HG03460 (cell line): Measurements from ENCODE around the gene UVRAG.
"Not testable (repeated sequence)": the region's sequence is repeated elsewhere in the genome, so short reads cannot be mapped to it uniquely, and the experiment has no call there.

Experiments
- ATAC-seq: cut with Tn5 transposase; IDR thresholded peaks from one replicate; pipeline ENCODE4 v1.9.1; 2021; ENCODE audit not compliant: unreplicated experiment

UVRAG gene

GRCh38 chr11:76048763-76049162 is 233.8 kb downstream of the UVRAG start:
- ATAC-seq = no peak

- no peak for ATAC-seq
These were observed 234.5 kb downstream of the UVRAG start for GRCh38 chr11:76049511-76049910.

DNA sequence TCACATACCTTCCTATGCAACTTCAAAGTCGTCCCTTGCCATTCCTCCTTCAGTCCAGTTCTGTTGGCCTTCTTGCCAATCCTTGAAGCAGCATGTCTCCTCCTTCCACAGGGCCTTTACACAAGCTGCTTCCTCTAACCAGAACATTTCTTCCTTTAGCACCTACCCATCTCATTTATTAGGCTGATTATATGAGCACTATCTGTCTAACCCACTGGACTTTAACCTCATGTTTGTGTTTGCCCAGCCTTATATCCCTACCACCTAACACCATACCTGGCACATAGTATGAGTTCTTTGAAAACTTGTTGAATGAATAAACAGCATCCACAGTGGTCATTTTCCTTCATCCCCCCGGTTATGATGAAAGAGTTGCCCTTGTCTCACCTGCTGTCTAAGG is 236.9 kb downstream of the UVRAG start:
- ATAC-seq = no peak

DNA sequence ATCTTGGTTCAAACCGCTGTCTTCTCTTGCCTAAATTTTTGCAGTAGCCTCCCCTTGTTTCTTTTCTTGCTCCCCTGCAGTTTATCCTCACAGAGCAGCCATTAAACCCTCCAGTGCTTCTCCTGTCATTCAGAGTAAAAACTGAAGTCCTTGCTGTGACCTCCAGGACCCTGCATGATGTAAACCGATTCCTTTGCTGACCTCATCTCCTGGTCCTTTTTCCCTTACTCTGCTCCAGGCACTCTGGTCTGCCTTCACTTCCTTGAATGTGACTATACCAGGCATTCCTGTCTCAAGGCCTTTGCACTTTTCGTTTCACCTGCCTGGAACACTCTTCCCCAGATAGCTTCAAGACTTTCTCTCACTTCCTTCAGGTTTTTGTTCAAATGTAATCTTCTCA is 239.3 kb downstream of the UVRAG start:
- ATAC-seq = no peak

DNA sequence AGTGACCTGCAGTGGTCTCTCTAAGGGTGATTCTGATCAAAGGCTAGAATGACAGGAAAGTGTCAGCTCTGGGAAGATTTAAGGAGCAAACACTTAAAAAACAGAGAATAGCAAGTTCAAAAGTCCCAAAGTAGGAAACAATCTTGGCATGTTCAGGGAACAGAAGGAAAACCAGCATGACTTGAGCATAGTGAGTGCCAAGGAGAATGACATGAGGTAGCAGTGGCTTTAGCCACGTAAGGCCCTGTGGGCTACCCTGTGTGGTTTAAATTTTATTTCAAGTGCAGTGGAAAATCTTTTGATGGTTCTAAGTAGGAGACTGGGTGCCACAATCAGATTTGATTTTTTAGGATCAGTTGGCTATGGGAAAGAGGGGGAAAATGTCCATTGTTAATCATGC is 241.9 kb downstream of the UVRAG start:
- ATAC-seq = no peak

DNA sequence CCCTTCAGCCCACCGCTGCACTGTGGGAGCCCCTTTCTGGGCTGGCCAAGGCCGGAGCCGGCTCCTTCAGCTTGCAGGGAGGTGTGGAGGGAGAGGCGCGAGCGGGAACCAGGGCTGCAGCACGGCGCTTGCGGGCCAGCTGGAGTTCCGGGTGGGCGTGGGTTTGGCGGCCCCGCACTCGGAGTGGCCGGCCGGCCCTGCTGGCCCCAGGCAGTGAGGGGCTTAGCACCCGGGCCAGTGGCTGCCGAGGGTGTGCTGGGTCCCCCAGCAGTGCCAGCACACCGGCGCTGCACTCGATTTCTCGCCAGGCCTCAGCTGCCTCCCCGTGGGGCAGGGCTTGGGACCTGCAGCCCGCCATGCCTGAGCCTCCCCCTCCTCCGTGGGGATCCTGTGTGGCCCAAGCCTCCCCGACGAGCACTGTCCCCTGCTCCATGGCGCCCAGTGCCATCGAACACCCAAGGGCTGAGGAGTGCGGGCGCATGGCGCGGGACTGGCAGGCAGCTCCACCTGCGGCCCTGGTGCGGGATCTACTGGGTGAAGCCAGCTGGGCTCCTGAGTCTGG is 245.5 kb downstream of the UVRAG start:
- ATAC-seq = not testable (repeated sequence)

DNA sequence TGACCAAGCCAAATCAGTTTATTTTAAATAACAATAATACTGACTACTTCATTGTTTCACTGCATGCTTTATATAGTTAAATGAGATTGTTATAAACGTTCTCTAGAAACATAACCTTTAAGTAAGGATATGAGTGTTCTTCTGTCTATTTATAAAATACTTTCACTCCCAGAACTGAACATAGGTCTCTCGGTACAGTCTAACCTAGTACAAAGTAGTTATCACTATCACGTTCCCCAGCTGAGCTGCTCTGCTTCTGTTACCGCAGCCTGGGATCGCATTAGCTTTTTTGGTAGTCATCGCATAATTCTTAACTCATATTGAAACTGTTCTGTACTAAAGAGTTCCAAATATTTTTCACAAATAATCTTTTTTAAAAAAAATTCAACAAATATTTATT is 247.7 kb downstream of the UVRAG start:
- ATAC-seq = peak; percentile 68

- ATAC-seq = no peak
These were observed 249.2 kb downstream of the UVRAG start for GRCh38 chr11:76064192-76064591.

DNA sequence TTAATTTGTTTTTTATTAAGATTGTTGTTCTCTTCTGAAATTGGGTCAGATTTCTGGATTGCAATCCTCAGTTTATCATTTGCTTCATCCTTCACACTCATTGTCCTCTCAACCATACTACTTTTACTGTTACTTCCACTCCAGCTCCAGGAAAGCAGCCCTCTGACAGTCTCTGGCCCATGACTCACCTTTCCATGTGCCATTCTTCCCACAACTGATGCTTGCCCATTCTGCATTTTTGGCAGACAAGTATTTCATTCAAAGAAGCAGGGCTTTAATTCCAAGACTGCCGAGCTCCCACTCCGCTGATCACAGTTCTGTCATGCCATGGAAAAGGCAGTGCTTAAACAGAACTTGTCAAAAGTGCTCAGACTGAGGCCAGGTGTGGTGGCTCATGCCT is 252.1 kb downstream of the UVRAG start:
- no peak for ATAC-seq

- ATAC-seq = no peak
These were observed 254.0 kb downstream of the UVRAG start for GRCh38 chr11:76069001-76069400.

DNA sequence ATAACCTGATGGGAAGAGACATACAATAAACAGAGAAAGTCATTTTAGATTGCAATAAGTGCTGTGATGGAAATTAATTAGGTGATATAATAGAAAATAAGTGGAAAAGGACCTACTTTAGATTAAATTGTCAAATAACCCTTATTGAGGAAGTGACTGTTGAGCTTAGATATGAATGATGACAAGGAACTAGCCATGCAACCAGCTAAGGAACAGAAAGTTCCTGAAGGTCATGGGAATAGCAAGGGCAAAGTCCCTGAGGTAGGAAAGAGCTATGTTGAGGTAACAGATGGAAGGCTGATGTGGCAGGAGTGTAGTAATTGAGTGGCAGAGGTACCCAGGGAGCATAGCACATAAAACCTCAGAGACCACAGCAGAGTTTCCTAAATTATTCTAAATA is 256.1 kb downstream of the UVRAG start:
- ATAC-seq = no peak

GRCh38 chr11:76073724-76074123 is 258.7 kb downstream of the UVRAG start:
- ATAC-seq = no peak

DNA sequence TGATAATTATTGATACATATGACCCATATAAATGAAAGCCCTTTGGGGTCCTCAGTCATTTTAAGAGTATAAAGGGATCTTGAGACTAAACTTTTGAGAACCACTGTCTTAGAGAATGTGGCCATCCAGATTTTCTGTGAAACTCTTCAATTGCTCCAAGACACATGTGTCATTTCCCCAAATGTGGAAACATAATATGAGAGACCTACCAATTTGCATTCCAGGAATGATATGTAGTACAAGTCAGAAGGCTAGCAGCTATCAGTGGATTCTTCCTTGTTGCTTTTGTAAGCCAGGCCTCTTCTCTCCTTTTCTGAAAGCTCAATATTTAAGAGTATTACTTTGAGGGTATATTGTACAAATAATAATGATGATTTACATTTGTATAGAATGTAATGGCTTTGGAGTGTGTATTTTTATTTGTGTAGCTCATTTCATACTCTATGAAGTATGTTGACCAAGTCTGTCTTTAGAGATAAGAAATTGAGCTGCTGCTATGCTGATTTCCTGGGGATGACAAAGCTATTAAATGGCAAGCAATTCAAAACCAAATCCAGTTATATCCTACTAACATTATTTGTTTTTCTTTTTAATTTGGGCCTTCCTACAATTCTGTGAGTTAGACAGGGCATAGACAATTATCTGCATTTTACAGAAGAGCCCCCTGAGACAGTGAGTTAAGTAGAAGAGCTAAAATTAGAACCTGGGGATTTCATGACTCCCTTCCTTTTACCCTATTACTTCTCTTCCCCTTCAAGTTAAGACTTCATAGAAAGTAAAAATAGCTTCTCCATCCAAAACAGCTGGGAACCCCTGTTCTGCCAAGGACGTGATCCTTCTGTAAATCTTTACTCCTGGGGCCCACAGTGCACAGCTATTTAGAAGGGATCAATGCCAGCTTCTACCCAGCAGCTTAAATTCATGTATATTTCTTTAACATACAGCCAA is 259.4 kb downstream of the UVRAG start:
- no peak for ATAC-seq

GRCh38 chr11:76075716-76076115 is 260.7 kb downstream of the UVRAG start:
- no peak for ATAC-seq

GRCh38 chr11:76076253-76076652 is 261.2 kb downstream of the UVRAG start:
- ATAC-seq = not testable (repeated sequence)

DNA sequence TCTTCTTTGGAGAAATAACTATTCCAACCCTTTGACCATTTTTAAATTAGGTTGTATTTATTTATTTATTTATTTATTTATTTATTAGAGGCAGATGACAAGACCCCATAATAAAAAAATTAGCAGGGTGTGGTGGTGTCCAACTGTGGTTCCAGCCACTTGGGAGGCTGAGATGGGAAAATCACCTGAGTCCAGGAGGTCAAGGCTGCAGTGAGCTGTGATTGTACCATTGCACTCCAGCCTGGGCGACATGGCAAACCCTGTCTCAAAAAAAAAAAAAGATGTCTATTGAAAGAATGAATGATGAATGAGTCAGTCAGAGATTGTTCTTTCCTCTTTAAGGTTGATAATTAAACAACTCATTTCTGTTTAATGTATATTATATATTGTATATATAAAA is 261.7 kb downstream of the UVRAG start:
- no peak for ATAC-seq

DNA sequence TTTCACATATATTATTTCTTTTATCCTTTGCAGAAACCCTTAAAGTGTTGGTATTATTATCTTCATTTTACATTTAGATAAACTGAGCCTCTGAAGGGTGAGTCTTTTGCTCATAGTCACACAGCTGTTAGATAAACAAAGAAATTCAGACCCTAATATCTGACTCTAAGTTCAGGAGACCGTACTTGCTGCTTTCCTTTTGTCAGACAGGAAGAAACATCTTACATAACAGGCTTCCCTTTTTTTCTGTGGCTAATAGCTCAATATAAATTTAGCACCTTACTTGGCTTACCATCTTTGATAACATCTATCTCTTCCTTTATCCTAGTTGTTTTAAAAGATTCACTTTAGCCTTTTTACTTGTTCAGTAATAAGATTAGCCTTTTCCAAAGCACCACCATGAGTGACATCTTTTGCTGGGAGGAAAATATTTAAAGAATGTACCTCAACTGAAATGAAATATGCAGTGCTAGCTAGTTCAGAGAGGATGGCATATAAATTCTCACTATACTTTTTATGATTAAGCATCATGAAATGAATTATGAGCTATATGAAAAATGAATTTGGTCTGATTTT is 262.7 kb downstream of the UVRAG start:
- ATAC-seq = no peak

- not testable (repeated sequence) for ATAC-seq
These were observed 266.1 kb downstream of the UVRAG start for GRCh38 chr11:76081084-76081483.

DNA sequence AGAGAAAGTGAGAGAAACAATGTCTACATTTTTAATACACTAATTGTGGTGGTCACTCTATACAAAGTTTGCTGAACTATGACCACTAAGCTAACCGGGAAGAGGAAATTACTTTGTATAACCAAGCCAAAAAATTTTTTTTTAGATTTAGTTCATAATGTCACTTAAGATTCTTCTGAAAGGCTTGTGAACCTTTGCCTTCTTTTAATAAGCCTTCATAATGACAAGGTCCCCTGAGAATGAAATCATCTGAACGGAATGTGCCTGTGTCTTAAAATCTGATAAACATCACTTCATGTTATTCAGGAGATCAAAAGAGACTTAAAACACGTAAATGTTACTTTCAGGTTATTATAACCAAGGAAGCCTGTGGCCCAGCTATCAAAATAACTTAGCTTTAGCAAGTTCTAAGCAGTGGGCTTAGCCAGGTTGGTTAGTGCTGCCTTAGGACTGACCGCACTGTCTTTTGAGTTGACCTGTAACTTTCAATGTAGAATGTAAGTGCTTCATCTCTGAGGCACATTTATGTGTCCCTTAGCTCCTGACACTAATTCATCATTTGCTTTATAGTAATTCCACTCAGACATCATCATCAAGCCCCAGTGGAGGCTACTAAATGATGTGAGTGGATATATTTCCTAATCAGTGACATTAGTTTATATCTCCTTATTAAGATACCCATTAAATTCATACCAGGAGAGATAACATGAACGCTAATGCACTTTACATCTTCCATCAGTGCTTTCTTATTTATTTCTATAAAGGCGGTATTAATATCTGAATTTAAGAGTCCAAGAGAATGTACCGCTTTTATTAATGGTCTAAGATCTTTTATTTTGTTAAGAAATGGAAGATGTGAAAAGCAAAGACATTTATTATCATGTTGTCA is 268.8 kb downstream of the UVRAG start:
- no peak for ATAC-seq

DNA sequence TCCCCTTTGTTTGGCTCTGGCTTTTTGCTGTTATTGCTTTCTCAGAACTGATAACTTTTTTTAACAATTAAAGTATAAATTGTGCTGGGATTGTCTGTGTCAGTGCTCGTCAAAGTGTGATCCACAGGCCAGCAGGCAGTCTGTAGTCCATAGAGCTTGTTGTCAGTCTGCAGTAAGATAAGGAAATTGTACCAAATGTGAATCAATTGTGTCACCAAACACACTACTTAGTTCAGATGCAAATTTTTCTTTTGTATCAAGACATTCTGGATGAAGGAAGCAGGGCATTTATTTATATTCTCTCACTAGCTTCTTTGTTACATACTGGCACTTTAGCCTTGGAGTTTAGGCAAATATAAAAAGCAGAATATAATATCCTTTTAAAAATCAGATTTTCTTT is 270.3 kb downstream of the UVRAG start:
- no peak for ATAC-seq
